BLaER1 (cell line): ENCODE data around the gene ABL1.

Source experiments
- H3K27ac ChIP-seq: shearing (Covaris generic); formaldehyde crosslinking; 2 replicates; pipeline ENCODE4 v1.8.1; 2022
- H3K27me3 ChIP-seq: shearing (Covaris generic); formaldehyde crosslinking; 2 replicates; pipeline ENCODE4 v1.8.1; 2022
- H3K36me3 ChIP-seq: shearing (Covaris generic); formaldehyde crosslinking; 2 replicates; pipeline ENCODE4 v1.8.1; 2022
- H3K4me1 ChIP-seq: shearing (Covaris generic); formaldehyde crosslinking; 2 replicates; pipeline ENCODE4 v1.8.1; 2022
- H3K4me2 ChIP-seq: shearing (Covaris generic); formaldehyde crosslinking; 2 replicates; pipeline ENCODE4 v1.8.1; 2022
- H3K4me3 ChIP-seq: shearing (Covaris generic); formaldehyde crosslinking; 2 replicates; pipeline ENCODE4 v1.8.1; 2022
- H3K9ac ChIP-seq: shearing (Covaris generic); formaldehyde crosslinking; 2 replicates; pipeline ENCODE4 v1.8.1; 2022
- H3K9me3 ChIP-seq: shearing (Covaris generic); formaldehyde crosslinking; 2 replicates; pipeline ENCODE4 v1.8.1; 2022
- H4K20me1 ChIP-seq: shearing (Covaris generic); formaldehyde crosslinking; 2 replicates; pipeline ENCODE4 v1.8.1; 2022
- Cebpa-rat ChIP-seq: shearing (Covaris generic); IDR thresholded peaks from 2 replicates; pipeline ENCODE4 v1.8.1; 2022

ABL1 gene

DNA sequence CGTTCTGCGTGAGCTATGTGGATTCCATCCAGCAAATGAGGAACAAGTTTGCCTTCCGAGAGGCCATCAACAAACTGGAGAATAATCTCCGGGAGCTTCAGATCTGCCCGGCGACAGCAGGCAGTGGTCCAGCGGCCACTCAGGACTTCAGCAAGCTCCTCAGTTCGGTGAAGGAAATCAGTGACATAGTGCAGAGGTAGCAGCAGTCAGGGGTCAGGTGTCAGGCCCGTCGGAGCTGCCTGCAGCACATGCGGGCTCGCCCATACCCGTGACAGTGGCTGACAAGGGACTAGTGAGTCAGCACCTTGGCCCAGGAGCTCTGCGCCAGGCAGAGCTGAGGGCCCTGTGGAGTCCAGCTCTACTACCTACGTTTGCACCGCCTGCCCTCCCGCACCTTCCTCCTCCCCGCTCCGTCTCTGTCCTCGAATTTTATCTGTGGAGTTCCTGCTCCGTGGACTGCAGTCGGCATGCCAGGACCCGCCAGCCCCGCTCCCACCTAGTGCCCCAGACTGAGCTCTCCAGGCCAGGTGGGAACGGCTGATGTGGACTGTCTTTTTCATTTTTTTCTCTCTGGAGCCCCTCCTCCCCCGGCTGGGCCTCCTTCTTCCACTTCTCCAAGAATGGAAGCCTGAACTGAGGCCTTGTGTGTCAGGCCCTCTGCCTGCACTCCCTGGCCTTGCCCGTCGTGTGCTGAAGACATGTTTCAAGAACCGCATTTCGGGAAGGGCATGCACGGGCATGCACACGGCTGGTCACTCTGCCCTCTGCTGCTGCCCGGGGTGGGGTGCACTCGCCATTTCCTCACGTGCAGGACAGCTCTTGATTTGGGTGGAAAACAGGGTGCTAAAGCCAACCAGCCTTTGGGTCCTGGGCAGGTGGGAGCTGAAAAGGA lies 50.7 kb downstream of the ABL1 start:
- Histone ChIP-seq H3K36me3 (peaks cover 98% of the 10 kb centered on the region), H3K9me3 (no peaks in the 10 kb centered on the region), H3K27ac (no peak overlapping the region), H3K9ac (no peak overlapping the region), H3K27me3 (peaks cover 4% of the 10 kb centered on the region; the same call in 1 of the 2 replicates), H4K20me1 (peaks cover 98% of the 10 kb centered on the region), H3K4me3 (no peak overlapping the region), H3K4me1 (peaks cover 9% of the 10 kb centered on the region), H3K4me2 (no peak overlapping the region)
- no peak for TF ChIP-seq Cebpa-rat

DNA sequence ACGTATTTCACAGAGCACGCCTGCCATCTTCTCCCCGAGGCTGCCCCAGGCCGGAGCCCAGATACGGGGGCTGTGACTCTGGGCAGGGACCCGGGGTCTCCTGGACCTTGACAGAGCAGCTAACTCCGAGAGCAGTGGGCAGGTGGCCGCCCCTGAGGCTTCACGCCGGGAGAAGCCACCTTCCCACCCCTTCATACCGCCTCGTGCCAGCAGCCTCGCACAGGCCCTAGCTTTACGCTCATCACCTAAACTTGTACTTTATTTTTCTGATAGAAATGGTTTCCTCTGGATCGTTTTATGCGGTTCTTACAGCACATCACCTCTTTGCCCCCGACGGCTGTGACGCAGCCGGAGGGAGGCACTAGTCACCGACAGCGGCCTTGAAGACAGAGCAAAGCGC lies 51.9 kb downstream of the ABL1 start:
- Histone ChIP-seq H3K4me1 (peaks cover 22% of the 10 kb centered on the region), H3K27ac (no peak overlapping the region), H3K4me3 (no peak overlapping the region), H3K27me3 (peaks cover 4% of the 10 kb centered on the region; the same call in 1 of the 2 replicates), H4K20me1 (peaks cover 100% of the 10 kb centered on the region), H3K4me2 (no peak overlapping the region), H3K36me3 (peaks cover 85% of the 10 kb centered on the region), H3K9me3 (no peaks in the 10 kb centered on the region), H3K9ac (no peak overlapping the region)
- no peak for TF ChIP-seq Cebpa-rat

DNA sequence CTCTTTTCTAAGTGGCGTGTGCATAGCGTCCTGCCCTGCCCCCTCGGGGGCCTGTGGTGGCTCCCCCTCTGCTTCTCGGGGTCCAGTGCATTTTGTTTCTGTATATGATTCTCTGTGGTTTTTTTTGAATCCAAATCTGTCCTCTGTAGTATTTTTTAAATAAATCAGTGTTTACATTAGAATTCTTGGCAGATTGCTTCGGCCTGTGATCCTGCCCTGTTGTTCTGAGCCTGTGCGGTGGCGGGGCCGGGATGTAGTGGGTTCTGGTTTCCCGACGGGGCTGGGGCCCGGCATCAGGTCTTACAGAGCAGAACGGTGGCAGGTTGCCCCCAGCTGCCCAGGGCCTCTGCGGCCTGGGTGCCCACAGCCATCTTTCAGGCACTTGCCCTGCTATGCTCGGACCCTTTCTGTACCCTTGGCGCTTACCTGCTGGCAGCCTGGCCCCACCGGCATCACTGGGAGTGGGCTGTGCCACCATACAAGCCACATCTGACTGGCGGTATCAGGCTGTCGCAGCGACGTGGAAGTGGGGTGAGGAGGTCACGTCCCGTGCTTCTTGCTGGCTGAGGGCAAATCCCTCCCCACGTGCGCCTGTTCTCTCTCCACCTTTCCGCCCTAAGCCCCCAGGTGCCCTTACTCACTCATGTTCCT lies 52.6 kb downstream of the ABL1 start:
- Histone ChIP-seq H3K9ac (no peak overlapping the region), H3K27ac (no peak overlapping the region), H3K4me1 (peaks cover 28% of the 10 kb centered on the region), H3K27me3 (peaks cover 4% of the 10 kb centered on the region; the same call in 1 of the 2 replicates), H3K4me3 (no peak overlapping the region), H3K9me3 (no peaks in the 10 kb centered on the region), H4K20me1 (peaks cover 100% of the 10 kb centered on the region), H3K4me2 (no peak overlapping the region), H3K36me3 (peaks cover 79% of the 10 kb centered on the region)
- TF ChIP-seq Cebpa-rat: no peak

DNA sequence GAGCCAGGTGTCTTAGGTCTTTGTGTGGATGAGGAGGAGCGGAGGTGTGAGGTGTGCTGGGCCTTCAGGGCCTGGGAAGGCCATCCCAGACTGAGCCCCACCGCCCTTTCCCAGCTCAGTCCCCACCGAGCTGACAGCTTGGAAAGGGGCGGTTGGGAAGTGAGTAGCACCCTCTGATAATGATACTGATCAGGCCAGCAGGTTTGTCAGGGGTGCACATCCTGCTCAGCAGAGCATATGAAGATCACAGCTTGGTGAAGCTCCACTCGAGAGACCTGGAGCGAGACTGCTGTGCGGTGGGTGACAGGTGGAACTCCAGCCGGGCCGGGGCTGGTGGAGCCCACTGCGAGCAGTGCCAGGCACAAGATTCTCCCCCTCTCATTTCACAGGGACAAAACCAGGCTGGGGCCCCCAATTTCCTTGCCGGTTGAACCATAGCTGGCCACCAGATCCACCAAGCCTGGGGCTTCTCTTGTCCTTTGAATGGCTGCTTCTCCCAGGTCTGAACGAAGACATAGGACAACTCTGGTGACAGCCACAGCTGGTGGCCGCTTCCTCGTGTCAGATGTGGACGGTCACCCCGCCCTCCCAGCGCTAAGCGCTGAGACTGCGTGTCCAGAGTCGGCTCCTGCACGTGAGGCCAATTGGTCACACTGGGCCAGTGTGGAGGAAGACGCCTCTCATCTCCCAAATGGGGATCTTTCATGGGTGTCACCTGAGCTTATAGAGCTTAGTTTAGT lies 53.3 kb downstream of the ABL1 start:
- no peak for TF ChIP-seq Cebpa-rat
- Histone ChIP-seq H3K36me3 (peaks cover 72% of the 10 kb centered on the region), H3K9me3 (no peaks in the 10 kb centered on the region), H3K4me2 (no peak overlapping the region), H3K27me3 (peaks cover 4% of the 10 kb centered on the region; the same call in 1 of the 2 replicates), H3K9ac (no peak overlapping the region), H3K4me3 (no peak overlapping the region), H3K4me1 (peaks cover 35% of the 10 kb centered on the region), H4K20me1 (peaks cover 100% of the 10 kb centered on the region), H3K27ac (no peak overlapping the region)

DNA sequence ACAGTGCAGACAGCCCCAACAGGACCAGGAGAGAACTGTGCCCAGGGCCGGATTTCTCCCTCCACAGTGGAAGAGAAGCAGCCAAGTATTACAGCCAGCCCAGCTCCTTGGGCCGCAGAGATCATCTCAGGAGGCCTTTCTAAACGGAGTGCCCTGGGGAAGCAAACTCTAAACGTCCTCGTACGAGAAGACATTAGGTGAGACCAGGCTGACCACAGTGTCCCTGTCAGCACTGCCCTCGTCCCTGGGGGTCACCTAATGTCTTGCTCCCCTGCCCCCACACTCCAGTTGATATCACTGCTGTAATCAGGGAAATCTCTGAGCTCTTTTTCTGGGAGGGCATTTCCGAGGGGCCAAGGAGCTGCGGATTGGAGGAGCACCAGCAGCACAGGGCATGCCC lies 55.1 kb downstream of the ABL1 start:
- Histone ChIP-seq H3K27ac (no peak overlapping the region), H3K36me3 (peaks cover 54% of the 10 kb centered on the region), H3K9me3 (no peaks in the 10 kb centered on the region), H3K4me2 (no peak overlapping the region), H3K27me3 (peaks cover 4% of the 10 kb centered on the region; the same call in 1 of the 2 replicates), H3K4me3 (no peak overlapping the region), H3K4me1 (peaks cover 53% of the 10 kb centered on the region), H3K9ac (no peak overlapping the region), H4K20me1 (peaks cover 95% of the 10 kb centered on the region)
- TF ChIP-seq Cebpa-rat: no peak

DNA sequence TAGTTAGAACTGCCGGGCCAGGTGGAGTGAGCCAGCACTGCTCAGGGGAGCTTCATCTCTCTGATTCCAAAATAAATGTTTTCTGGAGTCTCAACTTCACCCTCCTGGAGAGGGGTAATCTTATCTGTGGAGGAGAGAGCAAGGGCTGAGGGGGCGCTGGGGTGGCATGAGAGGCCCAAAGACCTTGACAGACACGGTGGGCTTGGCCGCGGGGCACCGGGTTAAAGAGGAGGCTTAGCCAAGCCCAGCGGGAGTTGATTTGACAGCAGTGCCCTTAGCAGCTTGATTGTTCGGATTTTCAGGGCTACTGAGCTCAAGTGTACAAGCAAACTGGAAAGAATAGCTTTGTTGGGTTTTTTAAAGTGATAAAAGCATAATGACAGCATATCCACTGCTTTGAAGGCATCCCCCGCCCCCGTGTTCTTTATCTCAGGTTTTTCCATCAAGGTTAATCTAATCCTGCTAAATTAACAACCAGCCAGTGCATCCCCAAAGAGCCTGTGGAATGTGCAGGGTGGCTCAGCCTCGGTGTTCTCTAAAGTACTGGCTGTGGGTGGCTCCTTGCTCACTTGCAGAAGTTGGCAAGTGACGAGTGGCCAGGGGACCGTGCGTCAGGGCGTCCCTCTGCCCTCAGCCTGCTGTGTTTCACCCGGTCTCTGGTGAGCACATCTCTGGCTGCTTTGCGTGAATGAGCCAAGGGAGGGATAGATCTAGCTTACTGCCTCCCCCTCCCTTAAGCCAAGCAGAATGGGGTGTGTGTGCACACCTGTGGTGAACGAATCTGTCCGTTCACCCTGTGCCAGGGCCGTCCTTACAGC lies 56.0 kb downstream of the ABL1 start:
- no peak overlapping the region; the same call in 1 of the 2 replicates for H3K9ac ChIP-seq
- H4K20me1 ChIP-seq: peaks cover 95% of the 10 kb centered on the region
- peaks cover 4% of the 10 kb centered on the region; the same call in 1 of the 2 replicates for H3K27me3 ChIP-seq
- no peak for TF ChIP-seq Cebpa-rat
- H3K27ac ChIP-seq: no peak overlapping the region
- no peak overlapping the region for H3K4me3 ChIP-seq
- peaks cover 44% of the 10 kb centered on the region for H3K36me3 ChIP-seq
- peaks cover 63% of the 10 kb centered on the region for H3K4me1 ChIP-seq
- H3K4me2 ChIP-seq: peak overlapping the region; percentile 84
- H3K9me3 ChIP-seq: no peaks in the 10 kb centered on the region

DNA sequence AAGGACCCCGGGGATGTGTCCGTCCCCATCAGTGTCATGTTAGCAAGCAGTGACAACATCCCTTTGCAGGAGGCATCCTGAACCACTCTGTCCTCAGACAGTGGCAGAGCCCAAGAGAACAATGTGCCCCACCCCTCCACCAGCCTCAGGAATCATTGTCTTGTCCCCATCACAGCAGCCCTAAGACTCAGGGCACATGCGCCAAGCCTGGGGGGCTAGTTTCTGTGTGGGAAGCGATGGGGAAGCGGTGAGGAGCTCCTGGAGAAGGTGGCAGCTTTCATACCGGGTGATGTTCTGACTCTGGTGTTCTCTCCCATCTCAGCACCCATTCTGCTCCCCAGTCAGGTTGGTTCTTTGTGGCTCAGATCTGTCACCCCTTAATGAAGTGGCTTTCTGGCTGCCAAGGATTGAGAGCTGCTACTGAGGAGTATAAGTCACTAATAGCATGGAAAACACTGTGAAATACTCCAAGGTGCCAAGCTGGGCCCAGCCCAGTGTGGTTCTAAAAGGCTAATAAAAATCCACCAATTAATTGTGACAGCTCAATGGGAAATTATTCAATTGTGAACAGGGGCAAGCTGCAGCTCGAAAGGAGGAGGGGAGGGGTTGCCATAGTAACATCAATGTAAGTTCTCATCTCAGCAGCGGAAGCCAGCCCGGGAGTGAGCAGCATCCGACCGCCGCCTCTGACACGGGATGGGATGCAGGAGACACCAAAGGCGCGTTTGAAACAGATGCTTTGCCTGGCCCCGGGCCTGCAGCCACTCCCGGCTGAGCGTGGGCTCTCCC lies 56.8 kb downstream of the ABL1 start:
- no peak for TF ChIP-seq Cebpa-rat
- H3K9ac ChIP-seq: no peak overlapping the region; the same call in 1 of the 2 replicates
- peaks cover 88% of the 10 kb centered on the region for H4K20me1 ChIP-seq
- peaks cover 4% of the 10 kb centered on the region; the same call in 1 of the 2 replicates for H3K27me3 ChIP-seq
- H3K4me2 ChIP-seq: peak overlapping the region; percentile 84
- no peak overlapping the region for H3K27ac ChIP-seq
- no peak overlapping the region for H3K4me3 ChIP-seq
- no peaks in the 10 kb centered on the region for H3K9me3 ChIP-seq
- H3K36me3 ChIP-seq: peaks cover 36% of the 10 kb centered on the region
- H3K4me1 ChIP-seq: peaks cover 66% of the 10 kb centered on the region

DNA sequence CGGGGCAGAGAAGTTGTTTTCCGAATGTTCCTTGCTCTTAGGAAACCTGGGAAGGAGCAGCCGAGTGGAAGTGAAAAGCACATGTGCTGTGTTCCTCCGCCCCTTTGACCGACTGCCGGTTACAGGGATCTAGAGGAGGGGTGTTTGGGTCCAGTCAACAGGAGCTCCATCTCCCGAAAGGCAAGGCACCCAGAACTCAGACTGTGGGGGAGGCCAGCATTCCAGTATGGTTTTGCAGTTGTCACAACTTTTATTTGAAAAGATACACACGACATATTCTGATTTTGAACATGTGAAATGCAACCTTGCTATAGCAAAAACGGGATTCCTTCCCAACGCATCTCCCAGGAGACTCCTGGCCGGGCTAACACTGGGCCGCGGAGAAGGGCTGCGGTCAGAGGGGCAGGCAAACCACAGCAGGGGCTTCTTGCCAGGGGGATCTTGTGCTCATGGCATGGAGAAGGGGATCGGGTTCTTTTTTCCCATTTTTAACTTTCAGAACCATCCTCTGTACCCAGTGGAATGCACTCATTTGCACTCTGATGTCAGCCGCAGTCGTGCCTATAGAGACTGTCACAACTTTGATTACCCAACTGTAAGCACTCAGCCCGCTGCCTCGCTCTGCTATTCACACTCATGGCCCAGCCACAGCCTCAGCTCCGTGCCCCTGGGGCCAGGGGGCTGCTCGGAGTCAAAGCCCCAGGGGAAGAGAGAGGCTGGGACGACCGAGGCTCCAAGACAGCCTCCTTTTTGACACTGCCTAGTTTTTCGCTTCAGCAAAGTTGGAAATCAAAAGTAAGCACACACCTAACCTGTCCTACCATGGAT lies 57.6 kb downstream of the ABL1 start:
- Histone ChIP-seq H3K4me3 (peak overlapping the region; percentile 36), H3K4me1 (peaks cover 66% of the 10 kb centered on the region), H3K36me3 (peaks cover 28% of the 10 kb centered on the region)

More for the DNA sequence above, 57.6 kb downstream of the ABL1 start:
- Histone ChIP-seq H3K4me2 (peak overlapping the region; percentile 84), H3K9ac (peak overlapping the region; percentile 8), H3K9me3 (no peaks in the 10 kb centered on the region), H4K20me1 (peaks cover 80% of the 10 kb centered on the region), H3K27ac (peak overlapping the region; percentile 61), H3K27me3 (peaks cover 4% of the 10 kb centered on the region; the same call in 1 of the 2 replicates)
- TF ChIP-seq Cebpa-rat: peak; percentile 79
